Measurements from ENCODE around the gene CDKN2A.

DNA sequence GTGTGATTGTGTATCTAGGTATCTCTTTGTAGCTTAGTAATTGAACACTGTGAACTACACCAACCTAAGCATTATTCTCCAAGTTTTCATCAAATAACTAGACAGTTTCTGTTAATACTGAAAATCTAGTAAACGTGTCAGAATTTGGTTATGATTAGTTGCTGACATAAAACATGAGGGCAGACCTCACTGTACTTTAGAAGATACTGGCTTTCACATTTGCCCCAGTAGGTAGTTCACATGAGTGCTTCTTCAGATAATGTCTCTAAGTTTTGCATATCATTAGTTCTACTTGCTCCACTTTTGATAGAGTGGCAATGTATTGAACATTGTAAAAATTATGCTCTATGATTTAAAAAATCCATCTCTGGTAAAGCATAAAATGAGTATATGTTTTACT lies 7.8 kb upstream of the CDKN2A start:
- TF ChIP-seq, protein P1, sequence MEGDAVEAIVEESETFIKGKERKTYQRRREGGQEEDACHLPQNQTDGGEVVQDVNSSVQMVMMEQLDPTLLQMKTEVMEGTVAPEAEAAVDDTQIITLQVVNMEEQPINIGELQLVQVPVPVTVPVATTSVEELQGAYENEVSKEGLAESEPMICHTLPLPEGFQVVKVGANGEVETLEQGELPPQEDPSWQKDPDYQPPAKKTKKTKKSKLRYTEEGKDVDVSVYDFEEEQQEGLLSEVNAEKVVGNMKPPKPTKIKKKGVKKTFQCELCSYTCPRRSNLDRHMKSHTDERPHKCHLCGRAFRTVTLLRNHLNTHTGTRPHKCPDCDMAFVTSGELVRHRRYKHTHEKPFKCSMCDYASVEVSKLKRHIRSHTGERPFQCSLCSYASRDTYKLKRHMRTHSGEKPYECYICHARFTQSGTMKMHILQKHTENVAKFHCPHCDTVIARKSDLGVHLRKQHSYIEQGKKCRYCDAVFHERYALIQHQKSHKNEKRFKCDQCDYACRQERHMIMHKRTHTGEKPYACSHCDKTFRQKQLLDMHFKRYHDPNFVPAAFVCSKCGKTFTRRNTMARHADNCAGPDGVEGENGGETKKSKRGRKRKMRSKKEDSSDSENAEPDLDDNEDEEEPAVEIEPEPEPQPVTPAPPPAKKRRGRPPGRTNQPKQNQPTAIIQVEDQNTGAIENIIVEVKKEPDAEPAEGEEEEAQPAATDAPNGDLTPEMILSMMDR (IDR thresholded peaks at IDR 0.05), result no peak
- TF ChIP-seq SIN3A (IDR thresholded peaks at IDR 0.05; ENCODE audit: borderline replicate concordance, low read depth, low read length) (no peak), GATA2 (CRISPR knock-in tag; IDR thresholded peaks at IDR 0.05) (no peak), EP300 (IDR thresholded peaks at IDR 0.05; ENCODE audit: borderline replicate concordance in 1 of 2, low read depth in 1 of 2, low read length in 1 of 2) (no peak), USF1 (IDR thresholded peaks at IDR 0.05; ENCODE audit: borderline replicate concordance, low read depth) (no peak), FOXJ3 (CRISPR knock-in tag; IDR thresholded peaks at IDR 0.05) (no peak), EZH2phosphoT487 (IDR thresholded peaks at IDR 0.05; ENCODE audit: borderline replicate concordance, low read depth) (no peak), YY1 (IDR thresholded peaks at IDR 0.05; ENCODE audit: low read depth) (no peak), TCF12 (IDR thresholded peaks at IDR 0.05) (no peak), RAD21 (IDR thresholded peaks at IDR 0.05; ENCODE audit: low read length) (no peak), GABPA (IDR thresholded peaks at IDR 0.05; ENCODE audit: low read depth) (no peak)
- TF ChIP-seq, protein P2, sequence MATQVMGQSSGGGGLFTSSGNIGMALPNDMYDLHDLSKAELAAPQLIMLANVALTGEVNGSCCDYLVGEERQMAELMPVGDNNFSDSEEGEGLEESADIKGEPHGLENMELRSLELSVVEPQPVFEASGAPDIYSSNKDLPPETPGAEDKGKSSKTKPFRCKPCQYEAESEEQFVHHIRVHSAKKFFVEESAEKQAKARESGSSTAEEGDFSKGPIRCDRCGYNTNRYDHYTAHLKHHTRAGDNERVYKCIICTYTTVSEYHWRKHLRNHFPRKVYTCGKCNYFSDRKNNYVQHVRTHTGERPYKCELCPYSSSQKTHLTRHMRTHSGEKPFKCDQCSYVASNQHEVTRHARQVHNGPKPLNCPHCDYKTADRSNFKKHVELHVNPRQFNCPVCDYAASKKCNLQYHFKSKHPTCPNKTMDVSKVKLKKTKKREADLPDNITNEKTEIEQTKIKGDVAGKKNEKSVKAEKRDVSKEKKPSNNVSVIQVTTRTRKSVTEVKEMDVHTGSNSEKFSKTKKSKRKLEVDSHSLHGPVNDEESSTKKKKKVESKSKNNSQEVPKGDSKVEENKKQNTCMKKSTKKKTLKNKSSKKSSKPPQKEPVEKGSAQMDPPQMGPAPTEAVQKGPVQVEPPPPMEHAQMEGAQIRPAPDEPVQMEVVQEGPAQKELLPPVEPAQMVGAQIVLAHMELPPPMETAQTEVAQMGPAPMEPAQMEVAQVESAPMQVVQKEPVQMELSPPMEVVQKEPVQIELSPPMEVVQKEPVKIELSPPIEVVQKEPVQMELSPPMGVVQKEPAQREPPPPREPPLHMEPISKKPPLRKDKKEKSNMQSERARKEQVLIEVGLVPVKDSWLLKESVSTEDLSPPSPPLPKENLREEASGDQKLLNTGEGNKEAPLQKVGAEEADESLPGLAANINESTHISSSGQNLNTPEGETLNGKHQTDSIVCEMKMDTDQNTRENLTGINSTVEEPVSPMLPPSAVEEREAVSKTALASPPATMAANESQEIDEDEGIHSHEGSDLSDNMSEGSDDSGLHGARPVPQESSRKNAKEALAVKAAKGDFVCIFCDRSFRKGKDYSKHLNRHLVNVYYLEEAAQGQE (IDR thresholded peaks at IDR 0.05; ENCODE audit: low read depth, low read length), result no peak
- TF ChIP-seq, protein P3, sequence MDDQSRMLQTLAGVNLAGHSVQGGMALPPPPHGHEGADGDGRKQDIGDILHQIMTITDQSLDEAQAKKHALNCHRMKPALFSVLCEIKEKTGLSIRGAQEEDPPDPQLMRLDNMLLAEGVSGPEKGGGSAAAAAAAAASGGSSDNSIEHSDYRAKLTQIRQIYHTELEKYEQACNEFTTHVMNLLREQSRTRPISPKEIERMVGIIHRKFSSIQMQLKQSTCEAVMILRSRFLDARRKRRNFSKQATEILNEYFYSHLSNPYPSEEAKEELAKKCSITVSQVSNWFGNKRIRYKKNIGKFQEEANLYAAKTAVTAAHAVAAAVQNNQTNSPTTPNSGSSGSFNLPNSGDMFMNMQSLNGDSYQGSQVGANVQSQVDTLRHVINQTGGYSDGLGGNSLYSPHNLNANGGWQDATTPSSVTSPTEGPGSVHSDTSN (IDR thresholded peaks at IDR 0.05), result no peak

Data from SK-N-SH (cell line).